Renal pelvis (tissue), 12 donors: ENCODE measurements around the gene CLDN22. TPM values are rescaled to one million over a fixed set of nuclear protein-coding genes. Genes with fewer than 3 reads are reported as not detected.

Experiments used
- DNase-seq: peaks from one replicate; pipeline ENCODE4 v3.0.0-alpha.2; 2013
- long read RNA-seq, 16 experiments: transcript quantifications; one replicate each; lab custom pipeline, GENCODE V29; 2026
- polyA plus RNA-seq, 3 donors: library from polyadenylated mRNA; unstranded; fragments of 120-200 nt; gene quantifications; one replicate each; pipeline ENCODE4 v1.2.1, GENCODE V29; 2013; ENCODE audit not compliant: insufficient read length in 3 of 3

Gene CLDN22
- polyA plus RNA-seq, result 1 to 10 TPM in 1 of 3 donors, under 1 TPM in 2; 0.41 to 1.0 (median 0.54) TPM
- long read RNA-seq, donor 1, transcript CLDN22-201 (1 exons, 2,581 nt), result major isoform, 61 of 61 reads
- long read RNA-seq, donor 1, partial matches to known transcripts, result 0 of 61 reads
- long read RNA-seq, donor 1, other reads (novel, unspliced or antisense), result 0 of 61 reads
- long read RNA-seq, donor 2, transcript CLDN22-201 (1 exons, 2,581 nt), result major isoform, 43 of 43 reads
- long read RNA-seq, donor 2, partial matches to known transcripts, result 0 of 43 reads
- long read RNA-seq, donor 2, other reads (novel, unspliced or antisense), result 0 of 43 reads
- long read RNA-seq, donor 3, transcript CLDN22-201 (1 exons, 2,581 nt), result major isoform, 57 of 57 reads
- long read RNA-seq, donor 3, partial matches to known transcripts, result 0 of 57 reads
- long read RNA-seq, donor 3, other reads (novel, unspliced or antisense), result 0 of 57 reads
- long read RNA-seq, donor 4, transcript CLDN22-201 (1 exons, 2,581 nt), result major isoform, 22 of 22 reads
- long read RNA-seq, donor 4, partial matches to known transcripts, result 0 of 22 reads
- long read RNA-seq, donor 4, other reads (novel, unspliced or antisense), result 0 of 22 reads
- long read RNA-seq, donor 5, transcript CLDN22-201 (1 exons, 2,581 nt), result major isoform, 35 of 35 reads
- long read RNA-seq, donor 5, partial matches to known transcripts, result 0 of 35 reads
- long read RNA-seq, donor 5, other reads (novel, unspliced or antisense), result 0 of 35 reads
- long read RNA-seq, donor 6, transcript CLDN22-201 (1 exons, 2,581 nt), result major isoform, 63 of 63 reads
- long read RNA-seq, donor 6, partial matches to known transcripts, result 0 of 63 reads
- long read RNA-seq, donor 6, other reads (novel, unspliced or antisense), result 0 of 63 reads
- long read RNA-seq, donor 7, transcript CLDN22-201 (1 exons, 2,581 nt), result major isoform, 34 of 34 reads
- long read RNA-seq, donor 7, partial matches to known transcripts, result 0 of 34 reads
- long read RNA-seq, donor 7, other reads (novel, unspliced or antisense), result 0 of 34 reads
- long read RNA-seq, donor 8, transcript CLDN22-201 (1 exons, 2,581 nt), result major isoform, 15 of 15 reads
- long read RNA-seq, donor 8, partial matches to known transcripts, result 0 of 15 reads
- long read RNA-seq, donor 8, other reads (novel, unspliced or antisense), result 0 of 15 reads
- long read RNA-seq, donor 9, transcript CLDN22-201 (1 exons, 2,581 nt), result major isoform, 50 of 50 reads
- long read RNA-seq, donor 9, partial matches to known transcripts, result 0 of 50 reads
- long read RNA-seq, donor 9, other reads (novel, unspliced or antisense), result 0 of 50 reads
- long read RNA-seq, donor 10, transcript CLDN22-201 (1 exons, 2,581 nt), result major isoform, 59 of 59 reads
- long read RNA-seq, donor 10, partial matches to known transcripts, result 0 of 59 reads
- long read RNA-seq, donor 10, other reads (novel, unspliced or antisense), result 0 of 59 reads
- long read RNA-seq, donor 11, transcript CLDN22-201 (1 exons, 2,581 nt), result major isoform, 41 of 41 reads
- long read RNA-seq, donor 11, partial matches to known transcripts, result 0 of 41 reads
- long read RNA-seq, donor 11, other reads (novel, unspliced or antisense), result 0 of 41 reads
- long read RNA-seq, donor 12, transcript CLDN22-201 (1 exons, 2,581 nt), result major isoform, 52 of 52 reads
- long read RNA-seq, donor 12, partial matches to known transcripts, result 0 of 52 reads
- long read RNA-seq, donor 12, other reads (novel, unspliced or antisense), result 0 of 52 reads
- long read RNA-seq, donor 13, transcript CLDN22-201 (1 exons, 2,581 nt), result major isoform, 79 of 79 reads
- long read RNA-seq, donor 13, partial matches to known transcripts, result 0 of 79 reads
- long read RNA-seq, donor 13, other reads (novel, unspliced or antisense), result 0 of 79 reads
- long read RNA-seq, donor 14, transcript CLDN22-201 (1 exons, 2,581 nt), result major isoform, 92 of 92 reads
- long read RNA-seq, donor 14, partial matches to known transcripts, result 0 of 92 reads
- long read RNA-seq, donor 14, other reads (novel, unspliced or antisense), result 0 of 92 reads
- long read RNA-seq, donor 15, transcript CLDN22-201 (1 exons, 2,581 nt), result major isoform, 63 of 63 reads
- long read RNA-seq, donor 15, partial matches to known transcripts, result 0 of 63 reads
- long read RNA-seq, donor 15, other reads (novel, unspliced or antisense), result 0 of 63 reads
- long read RNA-seq, donor 16, transcript CLDN22-201 (1 exons, 2,581 nt), result major isoform, 33 of 33 reads
- long read RNA-seq, donor 16, partial matches to known transcripts, result 0 of 33 reads
- long read RNA-seq, donor 16, other reads (novel, unspliced or antisense), result 0 of 33 reads

DNA sequence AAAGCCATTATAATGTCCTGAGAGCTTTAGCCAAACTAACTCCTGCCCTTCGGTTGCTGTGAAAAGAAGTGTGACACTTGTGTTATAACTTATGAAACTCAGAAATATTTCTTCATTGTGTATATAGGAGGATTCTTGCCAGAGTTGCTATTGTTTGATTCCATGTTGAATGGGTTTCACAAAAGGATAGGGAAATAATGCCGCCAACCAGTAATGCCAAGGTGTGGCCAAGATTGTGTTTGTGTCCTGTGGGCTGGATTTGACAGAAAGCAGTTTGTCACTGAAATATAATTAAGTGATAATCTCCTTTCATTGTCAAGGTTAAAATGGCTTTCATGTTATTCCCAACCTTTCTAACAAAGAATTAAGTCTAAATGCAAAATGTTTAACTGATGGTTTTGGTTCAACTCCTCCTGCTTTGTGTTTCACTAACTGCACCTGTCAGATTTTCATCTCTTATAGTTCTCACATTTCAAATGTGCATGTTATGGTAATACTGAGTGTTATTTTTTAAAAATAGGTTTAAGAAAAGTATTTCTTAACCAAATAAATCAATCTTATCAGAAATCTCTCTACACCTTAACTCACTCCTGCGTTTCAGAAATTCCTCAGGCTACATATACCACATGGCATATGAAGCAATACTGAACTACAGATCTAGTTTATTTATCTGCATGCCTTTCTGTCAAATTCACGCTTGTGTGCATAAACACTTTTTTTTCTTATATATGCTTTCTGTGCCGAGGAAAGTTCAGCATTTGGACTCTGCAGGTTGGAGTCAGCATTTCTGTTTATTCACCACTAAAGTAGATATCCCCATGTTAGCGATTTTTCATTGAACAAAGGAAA is at the start of gene CLDN22:
Gene CLDN22, minus strand, starts transcription at position 66 of the 849 bp plus-strand sequence. Its CDS starts 58 bp downstream, at position 8.
- DNase-seq, result no peak

DNA sequence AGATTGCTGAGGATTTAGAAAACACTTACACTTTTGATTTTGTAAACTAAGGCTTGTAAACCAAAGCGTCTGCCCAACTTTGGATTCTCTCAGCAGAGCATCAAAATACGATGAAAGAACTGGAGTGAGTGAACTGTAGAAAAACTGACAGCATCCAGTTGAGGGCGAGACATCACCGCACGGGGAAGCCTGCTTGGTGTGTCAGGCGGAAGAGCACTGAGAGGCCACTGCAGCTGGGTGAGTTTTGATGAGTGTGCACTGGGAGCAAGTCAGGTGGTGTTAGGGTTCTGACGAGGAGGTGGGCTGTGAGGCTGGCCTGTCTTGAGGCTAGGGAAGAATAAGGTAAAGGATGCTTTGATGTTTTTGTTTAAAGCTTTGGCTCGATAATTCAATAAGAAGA is 49.0 kb upstream of the CLDN22 start:
- no peak for DNase-seq

DNA sequence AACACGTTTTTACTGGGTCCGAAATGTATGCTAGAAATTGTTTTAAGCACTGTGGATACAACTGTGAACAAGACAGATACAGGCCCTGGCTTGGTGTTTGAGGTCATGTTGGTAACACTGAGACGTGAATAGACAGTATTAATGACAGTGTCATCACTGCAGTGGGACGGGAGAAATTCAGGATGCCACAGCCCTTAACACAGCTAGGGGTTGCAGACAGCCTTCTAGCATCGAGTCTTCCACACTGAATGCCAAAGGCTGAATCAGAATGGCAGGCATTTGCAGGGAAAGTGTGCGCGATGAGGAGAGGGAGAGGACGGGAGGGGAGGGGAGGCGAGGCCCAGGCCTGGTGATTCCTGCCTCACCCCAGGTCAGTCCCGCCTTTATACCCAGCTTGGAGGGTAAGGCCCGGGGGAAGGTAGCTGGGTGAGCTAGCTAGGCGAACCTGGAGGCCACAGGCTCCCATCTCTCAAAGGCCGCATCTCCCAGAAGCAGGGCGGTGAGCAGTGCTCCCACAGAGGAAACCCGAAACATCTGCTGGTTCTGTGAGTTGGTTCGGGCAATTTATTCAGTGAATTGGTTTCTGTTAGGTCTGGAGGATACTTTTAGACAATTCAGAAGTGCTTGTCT is 46.2 kb upstream of the CLDN22 start:
- DNase-seq, result no peak

DNA sequence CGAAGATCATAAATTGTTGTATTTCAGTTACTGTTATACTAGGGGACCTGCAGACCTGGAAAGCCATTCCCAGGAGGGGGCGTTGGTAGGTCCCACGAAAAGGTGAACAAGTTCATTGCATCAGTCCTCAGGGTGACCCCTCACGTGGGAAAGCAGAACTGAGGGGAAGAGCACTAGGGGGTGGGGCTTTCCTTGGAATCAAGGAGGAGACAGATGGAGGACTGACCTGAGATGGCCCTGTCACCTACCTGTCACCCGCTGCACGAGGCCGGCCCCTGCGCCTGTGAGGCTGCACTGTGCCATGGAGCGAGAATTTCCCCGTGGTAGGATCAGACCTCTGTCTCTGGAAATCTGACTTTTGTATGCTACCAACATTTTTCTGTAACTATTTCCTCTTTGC is 43.9 kb upstream of the CLDN22 start:
- DNase-seq, result no peak

DNA sequence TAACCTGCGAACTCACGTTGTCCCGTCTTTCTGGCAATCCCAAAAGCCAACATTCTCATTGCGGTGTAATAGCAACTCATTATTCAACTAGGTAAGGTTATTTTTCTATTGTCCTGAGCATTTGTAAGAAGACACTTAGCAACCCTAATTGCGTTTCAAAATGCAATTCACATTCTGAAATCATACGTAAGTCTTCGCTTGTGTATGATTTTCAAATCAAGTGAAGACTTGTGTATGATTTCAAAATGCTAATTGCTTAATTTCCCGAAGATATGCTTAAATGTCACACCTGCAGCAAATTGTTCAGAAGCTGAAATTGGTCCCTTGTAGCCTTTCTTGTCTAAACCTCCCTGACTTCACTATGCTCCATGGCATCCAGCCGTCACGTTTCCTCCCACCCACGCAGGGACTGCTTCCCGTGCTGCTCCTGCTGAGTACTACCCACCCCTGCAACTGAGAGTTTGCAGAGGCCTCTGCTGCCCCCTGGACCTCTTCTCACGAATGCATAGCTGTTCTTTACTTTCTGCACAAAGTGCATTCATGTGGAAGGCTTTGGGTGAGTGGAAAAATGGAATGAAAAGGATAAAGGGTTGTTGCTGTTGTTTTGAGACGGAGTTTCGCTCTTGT is 43.0 kb upstream of the CLDN22 start:
- DNase-seq, result no peak

DNA sequence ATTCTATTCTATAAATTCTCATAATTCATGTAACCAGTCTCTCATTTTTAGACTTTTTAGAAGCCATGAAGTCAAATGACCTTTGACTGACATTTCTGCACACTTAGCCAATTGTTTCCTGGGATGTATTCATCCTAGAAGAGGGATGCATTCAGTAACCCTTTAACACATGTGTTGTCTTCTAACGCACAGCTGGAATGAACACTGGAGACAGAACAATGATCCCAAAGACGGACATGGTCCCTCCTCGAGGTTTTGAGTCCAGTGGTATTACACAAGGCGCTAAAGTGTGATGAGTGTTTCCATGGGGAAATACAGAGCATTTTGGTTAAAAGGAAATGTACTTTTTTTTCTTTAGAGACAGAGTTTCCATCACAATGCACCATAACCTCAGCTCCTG is 42.0 kb upstream of the CLDN22 start:
- no peak for DNase-seq

- no peak for DNase-seq
These were observed 40.3 kb upstream of the CLDN22 start for GRCh38 chr4:183360161-183360919.

GRCh38 chr4:183358215-183358755 is 38.2 kb upstream of the CLDN22 start:
- no peak for DNase-seq

DNA sequence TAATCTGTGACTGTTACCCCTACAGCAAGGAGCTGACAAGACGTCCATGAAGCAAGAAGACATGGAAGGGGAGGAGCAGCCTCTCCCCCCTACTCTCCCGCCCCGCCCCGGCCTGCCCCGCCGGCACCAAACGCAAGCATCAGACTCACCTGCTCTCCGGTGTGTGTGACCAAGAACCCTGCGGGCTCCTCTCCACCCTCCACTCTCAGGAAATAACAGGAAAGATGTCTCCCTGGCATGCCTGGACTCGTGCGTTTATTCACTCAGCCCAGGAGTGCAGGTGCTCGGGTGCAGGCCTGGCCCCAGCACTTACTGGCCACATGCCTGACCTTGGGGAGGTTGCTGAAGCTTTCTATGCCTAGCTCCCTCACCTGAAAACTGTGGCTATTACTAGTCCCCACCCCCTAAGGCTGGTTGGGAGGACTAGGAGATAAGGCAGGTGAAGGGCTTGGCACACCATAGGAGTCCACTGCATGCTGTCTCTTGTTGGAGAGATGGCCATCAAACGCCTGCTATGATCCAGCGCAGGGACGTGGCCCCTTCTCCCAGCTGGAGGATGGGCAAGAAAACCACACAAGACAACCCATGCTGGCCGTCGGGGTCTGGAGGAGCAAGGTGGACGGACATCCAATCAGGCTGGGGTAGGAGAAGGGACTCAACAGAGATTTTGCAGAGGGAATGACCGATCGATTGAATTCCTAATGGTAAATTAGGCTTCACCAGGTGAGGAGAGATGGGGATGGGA is 37.0 kb upstream of the CLDN22 start:
- DNase-seq, result no peak

GRCh38 chr4:183356173-183356830 is 36.2 kb upstream of the CLDN22 start:
- DNase-seq, result no peak

- no peak for DNase-seq
These were observed 35.3 kb upstream of the CLDN22 start for GRCh38 chr4:183355405-183355804.

DNA sequence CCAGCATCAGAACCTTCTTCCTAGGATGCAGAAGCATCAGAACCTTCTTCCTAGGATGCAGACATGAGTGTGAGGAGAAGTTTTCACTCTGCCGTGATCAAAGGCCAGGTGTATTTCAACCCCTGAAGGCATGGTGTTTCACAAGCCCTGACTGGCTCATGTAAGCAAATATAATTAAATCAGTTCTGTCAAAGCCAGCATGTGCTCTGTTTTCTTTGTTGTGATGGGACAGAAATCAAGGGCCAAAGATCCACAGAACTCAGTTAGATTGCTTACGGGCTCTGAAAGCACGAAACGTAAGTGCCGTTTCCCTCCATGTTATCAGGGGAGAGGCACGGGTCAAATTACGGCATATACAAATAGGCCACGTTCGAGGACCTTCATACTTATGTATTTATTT is 34.1 kb upstream of the CLDN22 start:
- DNase-seq, result no peak

DNA sequence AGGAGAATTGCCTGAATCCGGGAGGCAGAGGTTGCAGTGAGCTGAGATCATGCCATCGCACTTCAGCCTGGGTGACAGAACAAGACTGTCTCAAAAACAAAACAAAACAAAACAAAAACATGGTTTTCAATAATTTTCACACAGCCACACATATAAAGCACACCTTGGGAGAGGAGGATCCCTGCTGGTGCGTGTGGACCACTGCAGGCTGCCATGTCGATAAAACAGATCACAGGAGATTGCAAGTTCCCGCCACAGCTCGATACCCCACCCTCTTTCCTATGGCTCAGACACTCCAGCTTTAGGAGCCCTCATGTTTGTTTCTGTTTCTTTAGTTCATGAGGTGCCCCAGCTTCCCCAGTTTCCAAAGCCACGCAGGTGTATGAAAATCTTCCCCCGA is 33.5 kb upstream of the CLDN22 start:
- DNase-seq, result no peak

- DNase-seq, result no peak
These were observed 32.5 kb upstream of the CLDN22 start for GRCh38 chr4:183352546-183352945.

DNA sequence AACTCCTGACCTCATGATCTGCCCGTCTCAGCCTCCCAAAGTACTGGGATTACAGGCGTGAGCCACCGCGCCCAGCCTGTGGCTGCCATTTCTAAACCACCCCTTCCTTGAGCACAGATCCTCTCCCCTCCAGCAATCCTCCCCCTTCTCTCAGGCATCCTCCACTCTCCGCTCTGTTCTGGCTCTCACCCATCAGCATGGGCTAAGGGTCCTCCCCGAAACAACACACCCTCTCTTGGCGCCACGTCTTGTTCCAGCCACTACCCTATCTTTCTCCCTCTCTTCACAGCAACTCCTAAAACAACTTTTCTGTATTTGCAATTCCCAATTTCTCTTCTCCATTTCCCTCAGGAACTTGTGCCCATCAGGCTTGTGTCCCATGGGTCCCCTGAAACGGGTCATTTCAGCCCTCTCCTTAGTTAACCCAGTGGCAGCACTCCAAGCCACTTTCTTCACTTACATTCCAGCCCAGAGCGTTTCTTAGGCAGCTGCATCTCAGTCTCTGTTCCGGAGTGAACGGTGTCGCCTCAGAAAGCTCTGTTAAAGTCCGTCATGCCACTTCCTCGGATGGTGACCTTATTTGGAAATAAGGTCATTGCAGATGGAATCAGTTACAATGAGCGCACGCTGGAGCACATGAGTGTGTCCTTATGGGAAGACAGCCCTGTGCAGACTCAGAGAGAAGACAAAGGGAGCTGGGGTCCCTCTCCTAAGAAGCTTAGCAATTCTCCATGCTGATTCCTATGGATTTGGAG is 30.4 kb upstream of the CLDN22 start:
- DNase-seq, result no peak
